Small intestine (tissue), 16 donors: ENCODE results near the gene AKR1E2. TPM values are rescaled to one million over a fixed set of nuclear protein-coding genes. Genes with fewer than 3 reads are reported as not detected.

Experiments
- DNase-seq, 2 donors: peaks; one replicate each; pipeline versions ENCODE4 v3.0.0 to v3.0.0-alpha.2; 2013
- FAIRE-seq: peaks from 2 replicates; lab custom pipeline; 2012; peaks lifted over from hg19 to GRCh38; lab: Jason Lieb, UNC
- H3K27ac ChIP-seq, 3 donors: one replicate each; pipeline ENCODE4 v1.5.1; 2013; ENCODE audit warnings: low read length in 2 of 3, mild to moderate bottlenecking in 2 of 3, control low read depth in 1 of 3, inconsistent platforms in 1 of 3, low read depth in 1 of 3, moderate library complexity in 1 of 3
- H3K27me3 ChIP-seq, 3 donors: one replicate each; pipeline ENCODE4 v1.6.1; 2013; ENCODE audit warnings: low read length in 3 of 3, inconsistent platforms in 1 of 3; ENCODE audit not compliant: control insufficient read depth in 3 of 3, insufficient read depth in 3 of 3
- H3K36me3 ChIP-seq, 3 donors: one replicate each; pipeline ENCODE4 v1.6.1; 2013; ENCODE audit warnings: low read length in 3 of 3, inconsistent platforms in 1 of 3, low read depth in 1 of 3, mild to moderate bottlenecking in 1 of 3, moderate library complexity in 1 of 3; ENCODE audit not compliant: control insufficient read depth in 3 of 3, insufficient read depth in 2 of 3
- H3K4me1 ChIP-seq, 3 donors: one replicate each; pipeline ENCODE4 v1.6.1; 2013; ENCODE audit warnings: low read length in 2 of 3, inconsistent platforms in 1 of 3, low read depth in 1 of 3, mild to moderate bottlenecking in 1 of 3, moderate library complexity in 1 of 3; ENCODE audit not compliant: control insufficient read depth in 3 of 3, insufficient read depth in 2 of 3
- H3K4me3 ChIP-seq, 3 donors: one replicate each; pipeline ENCODE4 v1.5.1; 2013; ENCODE audit warnings: low read length in 3 of 3, control low read depth in 1 of 3, inconsistent platforms in 1 of 3, low read depth in 1 of 3, mild to moderate bottlenecking in 1 of 3, moderate library complexity in 1 of 3
- H3K9me3 ChIP-seq, 2 donors: one replicate each; pipeline ENCODE4 v1.6.1; 2013; ENCODE audit warnings: low read depth in 1 of 2, low read length in 1 of 2; ENCODE audit not compliant: control insufficient read depth in 2 of 2, insufficient read depth in 1 of 2
- WGBS, 3 donors: extraction: QIAGEN DNeasy Blood & Tissue Kit; methylation state at CpG; one replicate each; pipeline ENCODE4 v1.1.7; 2013; 5-methylcytosine and 5-hydroxymethylcytosine counted together
- long read RNA-seq, 10 donors: transcript quantifications; one replicate each; lab custom pipeline, GENCODE V29; 2026
- polyA plus RNA-seq, 4 donors: library from polyadenylated mRNA; stranded (reverse) in 3 of 4; unstranded in 1 of 4; fragments of 200-250 nt in 3 of 4; fragments of 120-200 nt in 1 of 4; gene quantifications; one replicate each; pipeline versions ENCODE4 v1.2.1 to v1.2.3, GENCODE V29; 2013
- donor health status: healthy with polysubstance abuse.
- donor health status: control.
- donor health status: control.
- donor health status: Bipolar disorder and iron deficiency.
- donor health status: healthy.

The AKR1E2 gene
- polyA plus RNA-seq = 1 to 10 TPM in 2 of 4 donors, under 1 TPM in 1, not detected in 1; 0.89 to 3.2 (median 1.8) TPM
- long read RNA-seq, donor 1 = 0 reads
- long read RNA-seq, donor 2 = 0 reads
- long read RNA-seq, donor 3 = 0 reads
- long read RNA-seq, donor 4 = 0 reads
- long read RNA-seq, donor 5 = 0 reads
- long read RNA-seq, donor 6 = 0 reads
- long read RNA-seq, donor 7 = 0 reads
- long read RNA-seq, donor 8 = 0 reads
- long read RNA-seq, donor 9 = 0 reads
- long read RNA-seq, donor 10, partial matches to known transcripts = 0 of 1 reads
- long read RNA-seq, donor 10, other reads (novel, unspliced or antisense) = 0 of 1 reads

DNA sequence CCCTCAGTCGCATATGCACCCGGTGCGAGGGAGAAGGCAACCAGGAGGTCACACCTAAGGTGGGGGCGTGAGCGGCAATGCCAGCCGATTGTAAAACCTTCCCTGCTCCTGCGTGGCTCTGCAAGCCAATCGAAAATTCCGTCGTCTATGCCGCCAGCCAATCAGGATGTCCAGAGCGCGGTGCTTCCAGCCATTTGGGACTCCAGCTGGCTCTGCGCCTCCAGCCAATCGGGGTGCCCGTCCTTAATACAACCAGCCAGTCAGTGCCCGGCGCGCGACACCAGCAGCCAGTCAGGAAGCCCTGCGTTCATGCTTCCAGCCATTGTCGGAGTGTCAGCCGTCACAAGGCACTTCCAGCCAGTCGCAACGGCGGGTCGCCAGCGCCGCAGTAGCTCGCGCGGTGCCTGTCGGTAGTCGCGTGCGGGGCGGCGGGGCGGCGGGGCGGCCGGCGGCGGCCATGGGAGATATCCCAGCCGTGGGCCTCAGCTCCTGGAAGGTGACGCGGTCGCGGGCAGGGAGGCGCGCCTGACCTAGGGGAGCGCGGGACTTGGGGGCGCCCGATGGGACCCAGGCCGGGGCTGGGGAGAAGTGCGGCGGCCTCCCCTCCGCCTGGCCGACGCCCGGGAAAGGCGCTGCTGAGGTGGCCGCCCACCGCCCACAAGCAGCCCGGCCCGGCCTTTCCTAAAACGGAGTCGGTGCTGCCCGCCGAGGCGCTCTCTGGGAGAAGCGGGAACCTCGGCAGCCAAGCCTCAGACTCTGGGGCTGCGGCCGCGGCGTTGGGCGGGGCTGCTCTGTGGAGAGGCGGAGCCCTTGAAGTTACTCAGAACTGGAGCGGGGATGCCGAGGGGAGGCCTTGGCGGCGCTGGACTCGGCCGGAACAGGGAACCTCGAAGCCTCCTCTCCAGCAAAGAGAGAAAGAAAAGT is at the start of gene AKR1E2:
AKR1E2 (plus strand) TSS at position 340 of the 924 bp plus-strand sequence; CDS start at position 458, 118 bp downstream.
- DNase-seq (peak; percentile 84 to 90), FAIRE-seq (no peak)
- Histone ChIP-seq H3K9me3 (peaks cover 0 to 4% of the 10 kb centered on the region in 2 donors), H3K27me3 (peaks cover 0 to 10% (median 0%) of the 10 kb centered on the region in 3 donors), H3K36me3 (no peaks in the 10 kb centered on the region), H3K27ac (peak within 1 kb of the TSS; percentile 24 to 93 (median 62)), H3K4me1 (no peaks in the 10 kb centered on the region), H3K4me3 (peak within 1 kb of the TSS; percentile 31 to 62 (median 43))
- 12 to 16% (median 13%) methylated on average over 75 to 87 of the region's 87 CpGs for WGBS, 3 donors

DNA sequence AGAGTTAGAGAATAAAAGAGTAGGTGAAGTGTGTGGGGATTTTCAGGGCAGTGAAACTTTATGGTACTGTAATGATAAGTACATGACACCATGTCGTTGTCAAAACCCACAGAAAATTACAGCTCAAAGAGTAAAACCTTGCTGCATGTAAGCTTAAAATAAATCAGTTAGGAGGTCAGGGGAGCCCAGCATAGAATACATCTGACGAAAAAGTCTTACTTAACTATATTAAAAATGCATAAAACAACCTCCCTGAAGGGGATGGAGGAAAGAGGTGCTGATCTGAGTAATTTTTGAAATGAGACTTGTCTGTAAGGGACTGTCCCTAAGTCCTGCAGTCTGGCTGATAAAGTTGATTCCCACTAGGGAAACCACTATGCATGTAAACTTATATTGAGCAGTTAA is 49.8 kb upstream of the AKR1E2 start:
- WGBS, 3 donors = 34 to 55% (median 45%) methylated on average over 2 of the region's 2 CpGs

DNA sequence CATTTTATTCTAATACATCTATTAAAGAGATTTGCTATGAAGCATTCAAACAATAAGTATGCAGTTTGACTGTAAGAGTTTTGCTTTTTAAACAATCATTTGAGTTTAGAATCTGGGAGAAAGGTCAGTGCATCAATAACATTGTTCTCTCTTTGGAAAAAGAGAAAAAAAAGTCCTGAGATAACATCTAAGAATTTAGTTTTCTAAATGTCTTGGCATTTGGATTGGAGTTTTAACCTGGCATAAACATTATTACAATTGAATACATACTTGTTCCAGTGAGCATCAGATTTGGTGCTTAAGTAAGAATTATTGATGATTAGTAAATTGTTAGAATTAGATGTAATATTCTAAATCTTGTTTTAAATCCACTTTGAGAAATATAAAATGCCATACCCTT is 47.2 kb upstream of the AKR1E2 start:
- Histone ChIP-seq H3K27me3 (no peaks in the 10 kb centered on the region), H3K4me1 (no peaks in the 10 kb centered on the region), H3K4me3 (no peak overlapping the region), H3K9me3 (no peaks in the 10 kb centered on the region), H3K27ac (no peak overlapping the region), H3K36me3 (no peaks in the 10 kb centered on the region)
- DNase-seq (no peak), FAIRE-seq (no peak)

More for the DNA sequence above, 49.8 kb upstream of the AKR1E2 start:
- no peaks in the 10 kb centered on the region for H3K36me3 ChIP-seq
- H3K27me3 ChIP-seq = peaks cover 0 to 3% (median 0%) of the 10 kb centered on the region in 3 donors
- no peak overlapping the region for H3K27ac ChIP-seq
- DNase-seq (no peak), FAIRE-seq (no peak)
- no peaks in the 10 kb centered on the region for H3K4me1 ChIP-seq
- H3K4me3 ChIP-seq = no peak overlapping the region
- no peaks in the 10 kb centered on the region for H3K9me3 ChIP-seq

DNA sequence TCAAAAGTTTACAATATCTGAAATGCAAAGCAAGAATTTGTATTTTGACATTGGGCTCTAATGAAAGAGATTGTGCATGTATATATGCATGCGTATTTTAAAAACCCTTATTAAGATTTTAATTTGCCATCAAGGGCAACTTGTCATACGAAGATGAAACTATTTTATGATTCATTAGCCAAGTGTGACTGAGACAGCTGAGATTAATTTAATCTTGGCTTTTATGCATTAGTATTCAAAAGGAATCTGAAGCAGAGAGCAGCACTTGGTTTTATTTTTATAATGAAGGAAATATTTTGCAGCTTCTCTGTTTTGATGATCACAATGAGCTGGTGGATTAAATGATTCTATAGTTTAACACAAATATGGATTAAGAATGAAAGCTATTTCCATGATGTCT is 45.9 kb upstream of the AKR1E2 start:
- no peaks in the 10 kb centered on the region for H3K4me1 ChIP-seq
- H3K36me3 ChIP-seq = no peaks in the 10 kb centered on the region
- 74 to 75% (median 75%) methylated on average over 2 of the region's 2 CpGs for whole genome bisulfite sequencing, 3 donors
- DNase-seq (no peak), FAIRE-seq (no peak)
- H3K27ac ChIP-seq = no peak overlapping the region
- no peaks in the 10 kb centered on the region for H3K27me3 ChIP-seq
- no peaks in the 10 kb centered on the region for H3K9me3 ChIP-seq
- H3K4me3 ChIP-seq = no peak overlapping the region

DNA sequence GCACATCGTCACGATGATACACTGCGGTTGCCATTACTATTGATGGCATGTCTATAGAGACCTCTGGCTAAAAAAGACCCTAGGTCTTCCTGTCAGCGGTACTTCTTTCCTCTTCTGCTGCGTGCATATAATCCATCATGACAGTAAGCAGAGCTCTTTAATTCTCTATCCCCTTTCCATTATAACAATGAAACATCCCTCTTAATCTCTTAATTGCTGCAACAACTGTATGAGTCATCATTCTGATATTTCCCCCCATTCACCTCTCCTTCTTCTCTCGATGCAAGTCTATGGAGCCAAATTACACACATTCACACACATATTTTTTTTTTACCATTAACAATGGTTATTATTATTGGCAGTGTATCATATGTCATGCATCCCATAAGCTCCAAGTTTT is 45.2 kb upstream of the AKR1E2 start:
- no peaks in the 10 kb centered on the region for H3K9me3 ChIP-seq
- DNase-seq (no peak), FAIRE-seq (no peak)
- H3K36me3 ChIP-seq = no peaks in the 10 kb centered on the region
- no peaks in the 10 kb centered on the region for H3K27me3 ChIP-seq
- WGBS, 3 donors = 68 to 76% (median 71%) methylated on average over 6 of the region's 6 CpGs
- no peak overlapping the region for H3K27ac ChIP-seq
- no peak overlapping the region for H3K4me3 ChIP-seq
- H3K4me1 ChIP-seq = no peaks in the 10 kb centered on the region

DNA sequence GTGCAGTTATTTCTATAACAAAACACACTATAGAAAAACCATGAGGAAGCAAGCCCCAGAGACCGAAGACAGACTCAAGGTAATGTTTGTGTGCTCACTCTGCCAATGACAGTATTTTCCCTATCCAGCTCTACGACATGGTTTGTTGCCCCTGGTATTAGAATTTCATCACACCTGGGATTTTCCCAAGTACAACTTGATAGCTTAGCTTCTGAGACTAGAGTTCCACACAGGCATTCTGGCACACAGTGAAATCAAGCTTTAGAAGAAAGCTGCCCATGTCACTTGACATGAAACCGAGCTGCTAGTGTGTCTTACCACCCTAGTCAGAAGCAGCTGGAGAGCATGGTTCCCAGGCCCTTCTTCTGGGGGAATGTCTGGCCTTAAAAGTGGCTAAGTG is 44.1 kb upstream of the AKR1E2 start:
- no peaks in the 10 kb centered on the region for H3K36me3 ChIP-seq
- FAIRE-seq (no peak), DNase-seq (no peak)
- H3K27me3 ChIP-seq = no peaks in the 10 kb centered on the region
- no peaks in the 10 kb centered on the region for H3K4me1 ChIP-seq
- WGBS, 3 donors = 55 to 66% (median 61%) methylated on average over 3 of the region's 3 CpGs
- H3K9me3 ChIP-seq = no peaks in the 10 kb centered on the region
- H3K4me3 ChIP-seq = no peak overlapping the region
- H3K27ac ChIP-seq = no peak overlapping the region

DNA sequence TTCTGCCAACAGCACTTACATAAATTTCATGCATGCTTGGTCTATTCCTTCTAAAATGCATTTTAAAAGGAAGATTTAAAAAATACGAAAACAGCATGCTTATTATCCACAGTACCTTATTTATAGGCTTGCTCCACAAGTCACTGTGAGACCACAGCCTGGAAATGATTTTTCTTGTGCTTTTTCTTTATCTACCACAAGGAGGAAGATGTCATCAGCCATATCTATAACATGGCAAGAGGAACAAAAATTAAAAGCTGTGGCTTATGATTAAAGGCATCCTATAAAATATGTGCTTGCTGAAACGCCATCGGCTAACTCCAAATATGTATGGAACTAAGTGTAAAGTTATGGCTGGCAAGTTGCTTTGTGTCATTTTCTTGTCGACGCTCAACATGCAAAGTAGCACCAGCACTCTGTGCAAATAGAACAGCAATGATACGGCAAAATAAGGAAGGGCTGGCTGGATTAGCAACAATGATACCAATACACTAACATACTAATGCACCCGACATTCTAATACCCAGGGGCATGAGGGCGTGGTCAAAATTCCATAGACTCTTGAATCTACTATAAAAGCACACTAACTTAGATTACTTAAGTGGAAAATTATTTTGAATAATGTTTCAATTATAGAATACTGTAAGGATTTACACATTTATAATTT is 41.2 kb upstream of the AKR1E2 start:
- Histone ChIP-seq H3K4me3 (no peak overlapping the region), H3K4me1 (no peaks in the 10 kb centered on the region), H3K36me3 (no peaks in the 10 kb centered on the region), H3K27ac (no peak overlapping the region), H3K9me3 (no peaks in the 10 kb centered on the region), H3K27me3 (no peaks in the 10 kb centered on the region)
- no peak for DNase-seq
- 73 to 75% (median 74%) methylated on average over 8 of the region's 8 CpGs for WGBS, 3 donors
- no peak for FAIRE-seq
